HG03095 (cell line): ENCODE data around the gene DEPDC4.
"Not testable (repeated sequence)": the region's sequence is repeated elsewhere in the genome, so short reads cannot be mapped to it uniquely, and the experiment has no call there.

Source experiments
- ATAC-seq: cut with Tn5 transposase; IDR thresholded peaks from one replicate; pipeline ENCODE4 v1.9.1; 2021; ENCODE audit warnings: moderate library complexity; ENCODE audit not compliant: unreplicated experiment

DEPDC4 gene

GRCh38 chr12:100265732-100266584, 921 bp downstream of the DEPDC4 start:
- no peak for ATAC-seq

GRCh38 chr12:100265107-100265506, 1.8 kb downstream of the DEPDC4 start:
- not testable (repeated sequence) for ATAC-seq

- no peak for ATAC-seq
These were observed 3.7 kb downstream of the DEPDC4 start for GRCh38 chr12:100263131-100263530.

- ATAC-seq, result no peak
These were observed 8.8 kb downstream of the DEPDC4 start for GRCh38 chr12:100258127-100258526.

- ATAC-seq, result no peak
These were observed 12.0 kb downstream of the DEPDC4 start for GRCh38 chr12:100254876-100255275.

GRCh38 chr12:100253437-100253836, 13.4 kb downstream of the DEPDC4 start:
- ATAC-seq, result no peak

- no peak for ATAC-seq
These were observed 15.0 kb downstream of the DEPDC4 start for GRCh38 chr12:100251917-100252316.

GRCh38 chr12:100249941-100250340, 16.9 kb downstream of the DEPDC4 start:
- no peak for ATAC-seq

GRCh38 chr12:100248886-100249285, 18.0 kb downstream of the DEPDC4 start:
- no peak for ATAC-seq

GRCh38 chr12:100247765-100248164, 19.1 kb downstream of the DEPDC4 start:
- no peak for ATAC-seq

- ATAC-seq, result no peak
These were observed 23.7 kb downstream of the DEPDC4 start for GRCh38 chr12:100243137-100243536.

GRCh38 chr12:100239589-100239988, 27.3 kb downstream of the DEPDC4 start:
- ATAC-seq, result no peak

GRCh38 chr12:100238801-100239200, 28.1 kb downstream of the DEPDC4 start:
- no peak for ATAC-seq

GRCh38 chr12:100234591-100235304, 32.1 kb downstream of the DEPDC4 start:
- no peak for ATAC-seq

- no peak for ATAC-seq
These were observed 32.7 kb downstream of the DEPDC4 start for GRCh38 chr12:100234166-100234565.

- not testable (repeated sequence) for ATAC-seq
These were observed 35.0 kb downstream of the DEPDC4 start for GRCh38 chr12:100231873-100232272.

GRCh38 chr12:100229876-100230275, 37.0 kb downstream of the DEPDC4 start:
- ATAC-seq, result no peak

- ATAC-seq, result no peak
These were observed 37.7 kb downstream of the DEPDC4 start for GRCh38 chr12:100229036-100229635.

GRCh38 chr12:100225491-100225890, 41.4 kb downstream of the DEPDC4 start:
- no peak for ATAC-seq

GRCh38 chr12:100222173-100222572, 44.7 kb downstream of the DEPDC4 start:
- not testable (repeated sequence) for ATAC-seq

GRCh38 chr12:100221523-100221922, 45.4 kb downstream of the DEPDC4 start:
- ATAC-seq, result no peak
